Stimulated activated effector memory CD8-positive, alpha-beta T cell treated with anti-CD3 and anti-CD28 coated beads, Interleukin-12 subunit alpha, Interleukin-12 subunit beta, amount 100 ng/mL, for 72 hours (primary cell): ENCODE results near the gene NR2C2AP.
A peak's percentile ranks its signal among the peaks of the same experiment; 100 is the strongest.

ENCODE experiments used
- ATAC-seq: fragments of 150-1000 bp; cut with Tn5 transposase; 2 replicates; pipeline ENCODE4 v1.10.0; 2021
- DNase-seq, 2 donors: peaks; one replicate each; pipeline ENCODE4 v3.0.0; 2021 to 2022; ENCODE audit warnings: low spot score in 2 of 2
- H3K27ac Mint-ChIP-seq: one replicate; pipeline ENCODE4 v1.8.0; 2022; ENCODE audit warnings: mild to moderate bottlenecking, mixed read lengths
- H3K36me3 Mint-ChIP-seq: one replicate; pipeline ENCODE4 v1.8.0; 2022; ENCODE audit warnings: mild to moderate bottlenecking, mixed read lengths
- H3K4me1 Mint-ChIP-seq: one replicate; pipeline ENCODE4 v1.8.0; 2022; ENCODE audit warnings: mixed read lengths
- H3K4me3 Mint-ChIP-seq: one replicate; pipeline ENCODE4 v1.8.0; 2022; ENCODE audit warnings: mild to moderate bottlenecking, mixed read lengths
- H3K9me3 Mint-ChIP-seq: one replicate; pipeline ENCODE4 v1.8.0; 2022; ENCODE audit warnings: mixed read lengths

NR2C2AP gene

GRCh38 chr19:19154768-19155494, 48.3 kb downstream of the NR2C2AP start:
- H3K4me1 Mint-ChIP-seq, result no peaks in the 10 kb centered on the region
- H3K4me3 Mint-ChIP-seq, result no peak overlapping the region

GRCh38 chr19:19152668-19153384, 50.4 kb downstream of the NR2C2AP start:
- no peak for DNase-seq
- Mint-ChIP-seq H3K36me3 (peaks cover 25% of the 10 kb centered on the region), H3K4me3 (no peak overlapping the region), H3K27ac (no peak overlapping the region), H3K9me3 (no peaks in the 10 kb centered on the region), H3K4me1 (no peaks in the 10 kb centered on the region)
- ATAC-seq, result no peak

More at GRCh38 chr19:19154768-19155494, 48.3 kb downstream of the NR2C2AP start:
- DNase-seq, result no peak
- peak overlapping the region; percentile 2 for H3K27ac Mint-ChIP-seq
- H3K36me3 Mint-ChIP-seq, result peaks cover 10% of the 10 kb centered on the region
- no peaks in the 10 kb centered on the region for H3K9me3 Mint-ChIP-seq
- no peak for ATAC-seq

GRCh38 chr19:19151418-19151817, 51.8 kb downstream of the NR2C2AP start:
- H3K27ac Mint-ChIP-seq, result no peak overlapping the region
- no peak for DNase-seq
- no peaks in the 10 kb centered on the region for H3K9me3 Mint-ChIP-seq
- H3K4me3 Mint-ChIP-seq, result no peak overlapping the region
- peak; percentile 31 for ATAC-seq
- H3K36me3 Mint-ChIP-seq, result peaks cover 25% of the 10 kb centered on the region
- H3K4me1 Mint-ChIP-seq, result no peaks in the 10 kb centered on the region
